CD14-positive monocyte (primary cell): ENCODE measurements around the gene DNAAF5. TPM values are rescaled to one million over a fixed set of nuclear protein-coding genes. Genes with fewer than 3 reads are reported as not detected.
A peak's percentile ranks its signal among the peaks of the same experiment; 100 is the strongest.

Experiments used
- DNase-seq, 3 donors: peaks; one replicate each; pipeline ENCODE4 v3.0.0-alpha.2; 2011 to 2022
- H2AFZ ChIP-seq: 2 replicates; pipeline ENCODE4 v1.6.0; 2012; ENCODE audit warnings: mild to moderate bottlenecking, low read depth, low read length, inconsistent platforms; ENCODE audit not compliant: insufficient read depth, poor library complexity, severe bottlenecking
- H3K27ac ChIP-seq, 2 donors: 1 replicate in 1 of 2; 2 replicates in 1 of 2; pipeline ENCODE4 v1.5.1; 2012 to 2013; ENCODE audit warnings: low read length in 2 of 2, control low read depth in 1 of 2, inconsistent platforms in 1 of 2, low read depth in 1 of 2, mild to moderate bottlenecking in 1 of 2
- H3K27me3 ChIP-seq, 2 donors: one replicate each; pipeline versions ENCODE4 v1.6.0 to v1.6.1; 2011 to 2013; ENCODE audit warnings: low read length in 2 of 2; ENCODE audit not compliant: control insufficient read depth in 2 of 2, insufficient read depth in 2 of 2
- H3K36me3 ChIP-seq, 2 donors: replicated peaks in 1 of 2; 1 replicate in 1 of 2; 2 replicates in 1 of 2; pipeline versions ENCODE4 v1.5.1 to v1.6.1; 2012 to 2013; ENCODE audit warnings: low read length in 2 of 2, control low read depth in 1 of 2, inconsistent platforms in 1 of 2, mild to moderate bottlenecking in 1 of 2; ENCODE audit not compliant: insufficient read depth in 2 of 2, control insufficient read depth in 1 of 2
- H3K4me1 ChIP-seq, 2 donors: 1 replicate in 1 of 2; 2 replicates in 1 of 2; pipeline versions ENCODE4 v1.5.1 to v1.6.1; 2012 to 2013; ENCODE audit warnings: low read length in 2 of 2, control low read depth in 1 of 2, inconsistent platforms in 1 of 2, mild to moderate bottlenecking in 1 of 2, moderate library complexity in 1 of 2; ENCODE audit not compliant: insufficient read depth in 2 of 2, control insufficient read depth in 1 of 2
- H3K4me2 ChIP-seq: replicated peaks from 2 replicates; pipeline ENCODE3; 2012; ENCODE audit warnings: low read length, moderate library complexity, mild to moderate bottlenecking; ENCODE audit not compliant: poor library complexity, severe bottlenecking; ENCODE audit errors: extremely low read depth
- H3K4me3 ChIP-seq, 3 experiments: fragments of 200-600 bp in 1 of 3; sonication (generic) in 1 of 3; replicated peaks in 1 of 3; 1 replicate in 2 of 3; 2 replicates in 1 of 3; pipeline ENCODE4 v1.5.1; 2011 to 2013; ENCODE audit warnings: low read length in 3 of 3, mild to moderate bottlenecking in 3 of 3, control low read depth in 2 of 3, low read depth in 2 of 3, inconsistent platforms in 1 of 3, moderate library complexity in 1 of 3
- H3K79me2 ChIP-seq: 2 replicates; pipeline ENCODE4 v1.6.0; 2012; ENCODE audit warnings: mild to moderate bottlenecking, control low read depth, inconsistent platforms, low read length, moderate library complexity; ENCODE audit not compliant: insufficient read depth
- H3K9ac ChIP-seq: 2 replicates; pipeline ENCODE4 v1.6.0; 2017; ENCODE audit warnings: low read length, mild to moderate bottlenecking; ENCODE audit not compliant: insufficient read depth, poor library complexity, severe bottlenecking
- H3K9me3 ChIP-seq, 2 donors: replicated peaks in 1 of 2; 1 replicate in 1 of 2; 2 replicates in 1 of 2; pipeline versions ENCODE4 v1.5.1 to v1.6.1; 2012 to 2013; ENCODE audit warnings: low read length in 2 of 2, control low read depth in 1 of 2; ENCODE audit not compliant: control insufficient read depth in 1 of 2, insufficient read depth in 1 of 2
- H4K20me1 ChIP-seq: 2 replicates; pipeline ENCODE4 v1.6.0; 2012; ENCODE audit warnings: mild to moderate bottlenecking, low read length, control low read depth, moderate library complexity; ENCODE audit not compliant: insufficient read depth
- H3K27ac Mint-ChIP-seq, 7 donors: one replicate each; pipeline ENCODE4 v1.8.0; 2020; ENCODE audit warnings: mild to moderate bottlenecking in 7 of 7, mixed read lengths in 7 of 7, moderate library complexity in 6 of 7, inconsistent platforms in 2 of 7
- H3K27me3 Mint-ChIP-seq, 3 donors: one replicate each; pipeline ENCODE4 v1.8.0; 2021 to 2022; ENCODE audit warnings: low read depth in 3 of 3, mild to moderate bottlenecking in 3 of 3, mixed read lengths in 3 of 3, moderate library complexity in 3 of 3, inconsistent platforms in 1 of 3
- H3K36me3 Mint-ChIP-seq, 2 donors: one replicate each; pipeline ENCODE4 v1.8.0; 2020; ENCODE audit warnings: mixed read lengths in 2 of 2, inconsistent platforms in 1 of 2, mild to moderate bottlenecking in 1 of 2
- H3K4me1 Mint-ChIP-seq: one replicate; pipeline ENCODE4 v1.8.0; 2020; ENCODE audit warnings: mild to moderate bottlenecking, mixed read lengths
- H3K4me3 Mint-ChIP-seq, 2 donors: one replicate each; pipeline ENCODE4 v1.8.0; 2020; ENCODE audit warnings: mild to moderate bottlenecking in 2 of 2, mixed read lengths in 2 of 2, moderate library complexity in 1 of 2
- H3K9me3 Mint-ChIP-seq, 7 donors: one replicate each; pipeline ENCODE4 v1.8.0; 2020 to 2022; ENCODE audit warnings: mixed read lengths in 7 of 7, mild to moderate bottlenecking in 6 of 7, moderate library complexity in 6 of 7, inconsistent platforms in 2 of 7
- WGBS: methylation state at CpG from one replicate; pipeline ENCODE4 v1.1.5; 2013; ENCODE audit warnings: missing lambda C conversion rate; ENCODE audit not compliant: insufficient coverage; 5-methylcytosine and 5-hydroxymethylcytosine counted together
- intact Hi-C, 2 donors: fragments of 100-400 bp; cut with micrococcal nuclease; formaldehyde crosslinking; loops; one replicate each; pipeline versions ENCODE4 v1.15.0 to v1.15.1; 2023
- polyA plus RNA-seq, 3 donors: library from polyadenylated mRNA; depleted of rRNA in 1 of 3; unstranded in 2 of 3; stranded (reverse) in 1 of 3; fragments of 300-500 nt in 2 of 3; fragments of >200 nt in 1 of 3; fragmentation: Illumina TruSeq in 2 of 3; gene quantifications; 1 replicate in 2 of 3; 2 replicates in 1 of 3; pipeline ENCODE4 v1.2.3, GENCODE V29; 2012 to 2021
- TF ChIP-seq, protein P1 (sequence below): fragments of 200-600 bp; IDR thresholded peaks from one replicate; pipeline ENCODE4 v1.8.0; 2022; ENCODE audit warnings: antibody characterized with exemption, mild to moderate bottlenecking

Gene DNAAF5
- polyA plus RNA-seq, 3 donors, result 1.2 to 9.6 (median 2.0) TPM

DNA sequence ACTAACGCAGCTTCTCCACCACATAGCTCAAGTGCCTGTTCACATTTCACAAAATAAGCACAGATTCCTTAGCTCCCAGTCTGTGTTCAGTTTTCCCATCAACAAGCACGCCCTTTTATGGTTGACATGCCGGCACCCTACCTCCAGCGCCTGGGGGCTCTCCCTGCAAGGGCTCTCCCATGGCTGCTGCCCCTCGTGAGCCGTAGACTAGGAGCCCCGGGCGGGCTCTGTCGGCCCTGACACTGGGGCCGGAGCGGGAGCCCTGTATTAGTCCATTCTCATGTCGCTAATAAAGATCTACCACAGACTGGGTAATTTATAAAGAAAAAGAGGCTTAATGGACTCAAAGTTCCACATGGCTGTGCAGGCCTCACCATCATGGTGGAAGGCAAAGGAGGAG is 34.6 kb downstream of the DNAAF5 start:
- no peaks in the 10 kb centered on the region for H3K4me1 Mint-ChIP-seq
- Histone ChIP-seq H3K9me3 (no peaks in the 10 kb centered on the region), H3K79me2 (no peaks in the 10 kb centered on the region), H3K27me3 (no peaks in the 10 kb centered on the region), H3K36me3 (peaks cover 33 to 72% of the 10 kb centered on the region in 2 donors), H3K4me1 (no peaks in the 10 kb centered on the region), H4K20me1 (no peaks in the 10 kb centered on the region), H3K4me2 (no peak overlapping the region), H3K4me3 (no peak overlapping the region), H3K27ac (no peak overlapping the region), H3K9ac (no peak overlapping the region), H2AFZ (no peak overlapping the region)
- H3K9me3 Mint-ChIP-seq, result no peaks in the 10 kb centered on the region
- WGBS, result 99% methylated on average over 11 of the region's 12 CpGs
- DNase-seq, result no peak
- H3K27me3 Mint-ChIP-seq, result peaks cover 0 to 2% (median 0%) of the 10 kb centered on the region in 3 donors
- H3K36me3 Mint-ChIP-seq, result peaks cover 43 to 80% of the 10 kb centered on the region in 2 donors
- TF ChIP-seq, protein P1, sequence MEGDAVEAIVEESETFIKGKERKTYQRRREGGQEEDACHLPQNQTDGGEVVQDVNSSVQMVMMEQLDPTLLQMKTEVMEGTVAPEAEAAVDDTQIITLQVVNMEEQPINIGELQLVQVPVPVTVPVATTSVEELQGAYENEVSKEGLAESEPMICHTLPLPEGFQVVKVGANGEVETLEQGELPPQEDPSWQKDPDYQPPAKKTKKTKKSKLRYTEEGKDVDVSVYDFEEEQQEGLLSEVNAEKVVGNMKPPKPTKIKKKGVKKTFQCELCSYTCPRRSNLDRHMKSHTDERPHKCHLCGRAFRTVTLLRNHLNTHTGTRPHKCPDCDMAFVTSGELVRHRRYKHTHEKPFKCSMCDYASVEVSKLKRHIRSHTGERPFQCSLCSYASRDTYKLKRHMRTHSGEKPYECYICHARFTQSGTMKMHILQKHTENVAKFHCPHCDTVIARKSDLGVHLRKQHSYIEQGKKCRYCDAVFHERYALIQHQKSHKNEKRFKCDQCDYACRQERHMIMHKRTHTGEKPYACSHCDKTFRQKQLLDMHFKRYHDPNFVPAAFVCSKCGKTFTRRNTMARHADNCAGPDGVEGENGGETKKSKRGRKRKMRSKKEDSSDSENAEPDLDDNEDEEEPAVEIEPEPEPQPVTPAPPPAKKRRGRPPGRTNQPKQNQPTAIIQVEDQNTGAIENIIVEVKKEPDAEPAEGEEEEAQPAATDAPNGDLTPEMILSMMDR, result no peak
- intact Hi-C loops, result no loop called here
- H3K4me3 Mint-ChIP-seq, result no peak overlapping the region
- no peak overlapping the region for H3K27ac Mint-ChIP-seq

DNA sequence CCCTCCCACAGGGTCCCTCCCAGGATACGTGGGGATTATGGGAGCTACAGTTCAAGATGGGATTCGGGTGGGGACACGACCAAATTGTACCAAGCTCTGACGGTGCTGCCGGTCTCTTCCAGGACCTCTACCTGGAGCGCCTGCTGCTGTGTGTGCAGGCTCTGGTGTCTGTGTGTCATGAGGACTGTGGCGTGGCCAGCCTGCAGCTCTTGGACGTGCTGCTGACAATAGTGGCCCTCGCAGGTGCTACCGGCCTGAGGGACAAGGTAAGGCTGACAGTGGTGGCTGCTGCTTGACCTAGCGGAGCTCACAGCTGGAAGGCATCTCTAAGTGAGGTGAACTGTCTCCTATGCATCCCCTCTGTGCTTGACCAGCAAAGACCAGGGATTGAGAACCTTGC is 35.1 kb downstream of the DNAAF5 start:
- no peak for DNase-seq
- Histone ChIP-seq H4K20me1 (no peaks in the 10 kb centered on the region), H3K36me3 (peaks cover 29 to 67% of the 10 kb centered on the region in 2 donors), H3K79me2 (no peaks in the 10 kb centered on the region), H3K9me3 (no peaks in the 10 kb centered on the region), H3K4me1 (no peaks in the 10 kb centered on the region), H3K27ac (no peak overlapping the region), H3K4me3 (no peak overlapping the region), H3K27me3 (no peaks in the 10 kb centered on the region), H3K4me2 (no peak overlapping the region), H2AFZ (no peak overlapping the region), H3K9ac (no peak overlapping the region)
- Mint-ChIP-seq H3K27ac (peak overlapping the region in 1 of 7 donors; percentile 61), H3K36me3 (peaks cover 46 to 83% of the 10 kb centered on the region in 2 donors), H3K27me3 (peaks cover 0 to 2% (median 0%) of the 10 kb centered on the region in 3 donors), H3K9me3 (no peaks in the 10 kb centered on the region), H3K4me3 (no peak overlapping the region), H3K4me1 (no peaks in the 10 kb centered on the region)
- 99% methylated on average over 11 of the region's 11 CpGs for WGBS
- intact Hi-C loops, result no loop called here
- TF ChIP-seq, protein P1, result no peak
